T follicular helper cell (primary cell): ENCODE results near the gene ZNF286A.
"Not testable (repeated sequence)": the region's sequence is repeated elsewhere in the genome, so short reads cannot be mapped to it uniquely, and the experiment has no call there.

ENCODE experiments used
- DNase-seq: peaks from one replicate; pipeline ENCODE4 v3.0.0-alpha.2; 2020; ENCODE audit warnings: low read depth
- total RNA-seq, 2 experiments: gene quantifications; one replicate each; lab custom pipeline; 2026; lab: John Stamatoyannopoulos, UW

The ZNF286A gene
- 14.6 to 16.4 reads per million in 2 experiments for total RNA-seq

GRCh38 chr17:15699413-15699924, at the start of gene ZNF286A:
Gene ZNF286A, plus strand, starts transcription at chr17:15699752. Its CDS starts 578 bp downstream, at chr17:15700330.
- peak; percentile 91 for DNase-seq

- no peak for DNase-seq
Measured at GRCh38 chr17:15649861-15650421, 49.6 kb upstream of the ZNF286A start.

- no peak for DNase-seq
Measured at GRCh38 chr17:15650741-15651582, 48.6 kb upstream of the ZNF286A start.

GRCh38 chr17:15651583-15652110, 47.9 kb upstream of the ZNF286A start:
- DNase-seq, result no peak

GRCh38 chr17:15652960-15653359, 46.6 kb upstream of the ZNF286A start:
- DNase-seq, result no peak

- DNase-seq, result not testable (repeated sequence)
Measured at GRCh38 chr17:15654401-15654800, 45.2 kb upstream of the ZNF286A start.

- DNase-seq, result no peak
Measured at GRCh38 chr17:15654886-15655561, 44.5 kb upstream of the ZNF286A start.

- DNase-seq, result no peak
Measured at GRCh38 chr17:15657868-15658267, 41.7 kb upstream of the ZNF286A start.

- DNase-seq, result no peak
Measured at GRCh38 chr17:15658296-15658695, 41.3 kb upstream of the ZNF286A start.

- no peak for DNase-seq
Measured at GRCh38 chr17:15659236-15659635, 40.3 kb upstream of the ZNF286A start.

- no peak for DNase-seq
Measured at GRCh38 chr17:15659663-15660062, 39.9 kb upstream of the ZNF286A start.

- DNase-seq, result no peak
Measured at GRCh38 chr17:15660077-15660476, 39.5 kb upstream of the ZNF286A start.

GRCh38 chr17:15662681-15663080, 36.9 kb upstream of the ZNF286A start:
- DNase-seq, result no peak

GRCh38 chr17:15663176-15663575, 36.4 kb upstream of the ZNF286A start:
- DNase-seq, result no peak

GRCh38 chr17:15663691-15664090, 35.9 kb upstream of the ZNF286A start:
- no peak for DNase-seq

GRCh38 chr17:15669526-15669925, 30.0 kb upstream of the ZNF286A start:
- not testable (repeated sequence) for DNase-seq

- not testable (repeated sequence) for DNase-seq
Measured at GRCh38 chr17:15674640-15675039, 24.9 kb upstream of the ZNF286A start.

- not testable (repeated sequence) for DNase-seq
Measured at GRCh38 chr17:15675991-15676390, 23.6 kb upstream of the ZNF286A start.

- DNase-seq, result not testable (repeated sequence)
Measured at GRCh38 chr17:15683135-15683534, 16.4 kb upstream of the ZNF286A start.

GRCh38 chr17:15683824-15684478, 15.6 kb upstream of the ZNF286A start, which contains the start of gene TRIM16:
Gene TRIM16, minus strand, starts transcription at chr17:15684311. Its CDS starts 32,702 bp downstream, at chr17:15651609.
- peak; percentile 77 for DNase-seq

- DNase-seq, result not testable (repeated sequence)
Measured at GRCh38 chr17:15687494-15687893, 12.1 kb upstream of the ZNF286A start.
